H1 (cell line): ENCODE data around the gene CDK5RAP3. TPM values are rescaled to one million over a fixed set of nuclear protein-coding genes. Genes with fewer than 3 reads are reported as not detected.

Source experiments
- CTCF ChIA-PET: fragments of 300-600 bp; sonication (Branson Sonifier 250); formaldehyde crosslinking; loops from one replicate; lab custom pipeline; 2021; ENCODE audit not compliant: partially characterized antibody; lab: Charles Lee
- POLR2A ChIA-PET: fragments of 300-600 bp; sonication (Branson Sonifier 250); formaldehyde crosslinking; loops from one replicate; lab custom pipeline; 2021; ENCODE audit warnings: inconsistent platforms; ENCODE audit not compliant: partially characterized antibody; lab: Charles Lee
- DNase-seq, 2 experiments: peaks; one replicate each; pipeline versions ENCODE4 v3.0.0 to v3.0.0-alpha.2; 2010 to 2022; ENCODE audit warnings: low spot score in 2 of 2, low read depth in 1 of 2, mixed read lengths in 1 of 2
- FAIRE-seq: peaks from 2 replicates; lab custom pipeline; 2011; peaks lifted over from hg19 to GRCh38; lab: Jason Lieb, UNC
- H2AFZ ChIP-seq: 2 replicates; pipeline ENCODE4 v1.8.1; 2012; ENCODE audit warnings: low read length, inconsistent platforms
- H2AK5ac ChIP-seq: 2 replicates; pipeline ENCODE4 v1.6.1; 2013; ENCODE audit warnings: low read depth, low read length
- H2BK120ac ChIP-seq: replicated peaks from 2 replicates; pipeline ENCODE3; 2013; ENCODE audit warnings: low read depth, low read length, inconsistent platforms
- H2BK12ac ChIP-seq: 2 replicates; pipeline ENCODE4 v1.6.1; 2013; ENCODE audit warnings: low read depth, low read length
- H2BK15ac ChIP-seq: 2 replicates; pipeline ENCODE4 v1.6.1; 2013; ENCODE audit warnings: low read length
- H2BK20ac ChIP-seq: 2 replicates; pipeline ENCODE4 v1.6.1; 2013; ENCODE audit warnings: low read length
- H2BK5ac ChIP-seq: 2 replicates; pipeline ENCODE4 v1.6.1; 2013; ENCODE audit warnings: low read depth, low read length
- H3K14ac ChIP-seq: 2 replicates; pipeline ENCODE4 v1.6.1; 2013; ENCODE audit warnings: inconsistent platforms; ENCODE audit not compliant: insufficient read length
- H3K18ac ChIP-seq: 2 replicates; pipeline ENCODE4 v1.6.1; 2013; ENCODE audit warnings: low read length; ENCODE audit errors: extremely low read depth
- H3K23ac ChIP-seq: 2 replicates; pipeline ENCODE4 v1.6.1; 2013; ENCODE audit warnings: inconsistent platforms; ENCODE audit not compliant: insufficient read length
- H3K23me2 ChIP-seq: 2 replicates; pipeline ENCODE4 v1.6.1; 2013; ENCODE audit warnings: low read depth, low read length
- H3K27ac ChIP-seq: 2 replicates; pipeline ENCODE4 v1.6.1; 2011; ENCODE audit warnings: low read depth, low read length, inconsistent platforms
- H3K27me3 ChIP-seq, 4 experiments: replicated peaks in 1 of 4; 1 replicate in 1 of 4; 2 replicates in 3 of 4; pipeline versions ENCODE4 v1.6.1 to v1.8.1; 2011 to 2013; ENCODE audit warnings: low read length in 3 of 4, mild to moderate bottlenecking in 3 of 4, inconsistent platforms in 2 of 4, mixed read lengths in 2 of 4, moderate library complexity in 1 of 4; ENCODE audit not compliant: control insufficient read depth in 3 of 4, insufficient read depth in 3 of 4; ENCODE audit errors: extremely low read depth in 1 of 4
- H3K36me3 ChIP-seq, 4 experiments: 2 replicates each; pipeline versions ENCODE4 v1.6.1 to v1.8.1; 2011 to 2013; ENCODE audit warnings: mild to moderate bottlenecking in 4 of 4, low read length in 3 of 4, moderate library complexity in 2 of 4, control low read depth in 1 of 4, inconsistent platforms in 1 of 4; ENCODE audit not compliant: insufficient read depth in 4 of 4, control insufficient read depth in 2 of 4
- H3K4ac ChIP-seq: replicated peaks from 2 replicates; pipeline ENCODE3; 2013; ENCODE audit warnings: low read length, low read depth, mixed read lengths, inconsistent platforms; ENCODE audit not compliant: insufficient read length
- H3K4me1 ChIP-seq, 4 experiments: replicated peaks in 1 of 4; 1 replicate in 1 of 4; 2 replicates in 3 of 4; pipeline versions ENCODE4 v1.6.1 to v1.8.1; 2011 to 2013; ENCODE audit warnings: low read length in 3 of 4, inconsistent platforms in 2 of 4, mixed read lengths in 1 of 4; ENCODE audit not compliant: insufficient read depth in 4 of 4, control insufficient read depth in 3 of 4
- H3K4me2 ChIP-seq, 2 experiments: 2 replicates each; pipeline versions ENCODE4 v1.6.1 to v1.8.1; 2011 to 2013; ENCODE audit warnings: low read depth in 2 of 2, low read length in 2 of 2, control low read depth in 1 of 2, inconsistent platforms in 1 of 2, mild to moderate bottlenecking in 1 of 2; ENCODE audit not compliant: insufficient read depth in 1 of 2
- H3K4me3 ChIP-seq, 4 experiments: fragments of 200-600, 300-600 bp in 1 of 4; sonication (generic), shearing (Covaris generic), sonication (Bioruptor Twin) in 1 of 4; 2 replicates each; pipeline versions ENCODE4 v1.5.1 to v1.8.1; 2011 to 2016; ENCODE audit warnings: low read length in 4 of 4, low read depth in 3 of 4, control low read depth in 2 of 4, inconsistent platforms in 2 of 4, mild to moderate bottlenecking in 2 of 4, mixed read lengths in 1 of 4, moderate library complexity in 1 of 4; ENCODE audit not compliant: insufficient read depth in 2 of 4; ENCODE audit errors: extremely low read depth in 1 of 4
- H3K56ac ChIP-seq: replicated peaks from 2 replicates; pipeline ENCODE3; 2013; ENCODE audit warnings: low read depth, mild to moderate bottlenecking, mixed read lengths, low read length, inconsistent platforms; ENCODE audit not compliant: insufficient read length
- H3K79me1 ChIP-seq: 2 replicates; pipeline ENCODE4 v1.6.1; 2013; ENCODE audit warnings: low read depth, low read length, control low read depth
- H3K79me2 ChIP-seq, 2 experiments: 2 replicates each; pipeline versions ENCODE4 v1.6.1 to v1.8.1; 2012 to 2013; ENCODE audit warnings: low read length in 2 of 2, mild to moderate bottlenecking in 2 of 2, inconsistent platforms in 1 of 2; ENCODE audit not compliant: insufficient read depth in 2 of 2, control insufficient read depth in 1 of 2
- H3K9ac ChIP-seq, 4 experiments: replicated peaks in 1 of 4; 1 replicate in 1 of 4; 2 replicates in 3 of 4; pipeline versions ENCODE4 v1.6.1 to v1.8.1; 2011 to 2013; ENCODE audit warnings: low read depth in 3 of 4, low read length in 3 of 4, control low read depth in 2 of 4, mild to moderate bottlenecking in 2 of 4, moderate library complexity in 2 of 4, inconsistent platforms in 1 of 4; ENCODE audit errors: extremely low read depth in 1 of 4
- H3K9me3 ChIP-seq, 2 experiments: 2 replicates each; pipeline versions ENCODE4 v1.6.1 to v1.8.1; 2012 to 2013; ENCODE audit warnings: mild to moderate bottlenecking in 2 of 2, moderate library complexity in 2 of 2, control low read depth in 1 of 2, inconsistent platforms in 1 of 2, low read depth in 1 of 2, low read length in 1 of 2, mixed read lengths in 1 of 2; ENCODE audit not compliant: insufficient read depth in 2 of 2
- H4K20me1 ChIP-seq, 2 experiments: replicated peaks in 1 of 2; 2 replicates each; pipeline versions ENCODE3 to v1.8.1; 2011 to 2013; ENCODE audit warnings: inconsistent platforms in 2 of 2, low read length in 2 of 2, mild to moderate bottlenecking in 1 of 2; ENCODE audit not compliant: insufficient read depth in 2 of 2, control insufficient read depth in 1 of 2
- H4K5ac ChIP-seq: 2 replicates; pipeline ENCODE4 v1.6.1; 2013; ENCODE audit warnings: low read length, low read depth, mixed read lengths, inconsistent platforms; ENCODE audit not compliant: insufficient read length
- H4K8ac ChIP-seq: 2 replicates; pipeline ENCODE4 v1.8.0; 2013; ENCODE audit warnings: mild to moderate bottlenecking, moderate library complexity, low read length, inconsistent platforms; ENCODE audit not compliant: insufficient read depth; ENCODE audit errors: extremely low read depth
- H4K91ac ChIP-seq: replicated peaks from 2 replicates; pipeline ENCODE3; 2013; ENCODE audit warnings: low read length, mixed read lengths, inconsistent platforms; ENCODE audit not compliant: insufficient read length
- BCL11A ChIP-seq, 2 experiments: IDR thresholded peaks; one replicate each; pipeline ENCODE4 v1.6.1; 2011; ENCODE audit warnings: low read depth in 2 of 2, low read length in 2 of 2, mild to moderate bottlenecking in 2 of 2
- EP300 ChIP-seq, 2 experiments: IDR thresholded peaks; 1 replicate in 1 of 2; 2 replicates in 1 of 2; pipeline ENCODE4 v1.6.1; 2011 to 2012; ENCODE audit warnings: low read depth in 2 of 2, low read length in 2 of 2, mild to moderate bottlenecking in 2 of 2, borderline replicate concordance in 1 of 2, inconsistent platforms in 1 of 2, moderate library complexity in 1 of 2
- GTF2F1 ChIP-seq: IDR thresholded peaks from 2 replicates; pipeline ENCODE4 v1.6.1; 2012; ENCODE audit warnings: low read depth, low read length, improper control_type of control experiment, borderline replicate concordance
- KDM1A ChIP-seq: fragments of 200-600, 300-600 bp; sonication (generic); IDR thresholded peaks from 2 replicates; pipeline ENCODE4 v1.7.1; 2016; ENCODE audit warnings: mild to moderate bottlenecking, low read length, borderline replicate concordance
- MAFK ChIP-seq: IDR thresholded peaks from 2 replicates; pipeline ENCODE4 v1.6.1; 2012; ENCODE audit warnings: low read depth, mild to moderate bottlenecking, improper control_type of control experiment, low read length
- NRF1 ChIP-seq: IDR thresholded peaks from 2 replicates; pipeline ENCODE4 v1.6.1; 2011; ENCODE audit warnings: mild to moderate bottlenecking, low read depth, low read length, improper control_type of control experiment
- POLR2AphosphoS5 ChIP-seq: IDR thresholded peaks from 2 replicates; pipeline ENCODE4 v1.6.1; 2011; ENCODE audit warnings: low read depth, low read length
- POU5F1 ChIP-seq: IDR thresholded peaks from 2 replicates; pipeline ENCODE4 v1.6.1; 2011; ENCODE audit warnings: low read depth, mild to moderate bottlenecking, low read length, moderate library complexity
- SIX5 ChIP-seq: IDR thresholded peaks from 2 replicates; pipeline ENCODE4 v1.6.1; 2011; ENCODE audit warnings: mild to moderate bottlenecking, low read depth, low read length
- SP4 ChIP-seq: IDR thresholded peaks from 2 replicates; pipeline ENCODE4 v1.6.1; 2012; ENCODE audit warnings: low read length, inconsistent platforms
- WGBS, 2 experiments: shearing (Covaris generic) in 1 of 2; methylation state at CpG; one replicate each; pipeline versions ENCODE4 v1.1.6 to v1.1.7; 2013 to 2015; ENCODE audit warnings: low lambda C conversion rate in 2 of 2, mixed read lengths in 2 of 2, inconsistent platforms in 1 of 2, low coverage in 1 of 2, missing lambda C conversion rate in 1 of 2; ENCODE audit not compliant: insufficient replicate concordance in 2 of 2, insufficient coverage in 1 of 2, insufficient read length in 1 of 2; ENCODE audit errors: extremely low coverage in 1 of 2, missing lambda C conversion rate in 1 of 2; 5-methylcytosine and 5-hydroxymethylcytosine counted together
- polyA plus RNA-seq, 7 experiments: library from polyadenylated mRNA; depleted of rRNA in 3 of 7; stranded (reverse) in 5 of 7; unstranded in 2 of 7; fragments of >200 nt in 5 of 7; fragments of 200-250 nt in 2 of 7; gene quantifications; 1 replicate in 5 of 7; 2 replicates in 1 of 7; 4 replicates in 1 of 7; pipeline versions ENCODE4 v1.2.1 to v1.2.3, GENCODE V29; 2011 to 2013; ENCODE audit warnings: missing spikeins in 2 of 7, mixed read lengths in 2 of 7
- total RNA-seq: library from RNA; stranded (reverse); fragmentation: NEBNext Ultra II Directional; extraction: Animal tissue kit (Norgen Biotek cat#: 25700); gene quantifications from 2 replicates; pipeline ENCODE4 v1.2.1, GENCODE V29; 2021
- TF ChIP-seq, protein P1 (sequence below): IDR thresholded peaks from 2 replicates; pipeline ENCODE4 v1.6.1; 2011; ENCODE audit warnings: low read depth, mild to moderate bottlenecking, low read length; ENCODE audit not compliant: insufficient read depth

Gene CDK5RAP3
- total and polyA plus RNA-seq, 2 of the 8 experiments (the other 6 are each of a cell fraction or from before 2014, with no cell fraction given) = 88.2 to 93.2 TPM

DNA sequence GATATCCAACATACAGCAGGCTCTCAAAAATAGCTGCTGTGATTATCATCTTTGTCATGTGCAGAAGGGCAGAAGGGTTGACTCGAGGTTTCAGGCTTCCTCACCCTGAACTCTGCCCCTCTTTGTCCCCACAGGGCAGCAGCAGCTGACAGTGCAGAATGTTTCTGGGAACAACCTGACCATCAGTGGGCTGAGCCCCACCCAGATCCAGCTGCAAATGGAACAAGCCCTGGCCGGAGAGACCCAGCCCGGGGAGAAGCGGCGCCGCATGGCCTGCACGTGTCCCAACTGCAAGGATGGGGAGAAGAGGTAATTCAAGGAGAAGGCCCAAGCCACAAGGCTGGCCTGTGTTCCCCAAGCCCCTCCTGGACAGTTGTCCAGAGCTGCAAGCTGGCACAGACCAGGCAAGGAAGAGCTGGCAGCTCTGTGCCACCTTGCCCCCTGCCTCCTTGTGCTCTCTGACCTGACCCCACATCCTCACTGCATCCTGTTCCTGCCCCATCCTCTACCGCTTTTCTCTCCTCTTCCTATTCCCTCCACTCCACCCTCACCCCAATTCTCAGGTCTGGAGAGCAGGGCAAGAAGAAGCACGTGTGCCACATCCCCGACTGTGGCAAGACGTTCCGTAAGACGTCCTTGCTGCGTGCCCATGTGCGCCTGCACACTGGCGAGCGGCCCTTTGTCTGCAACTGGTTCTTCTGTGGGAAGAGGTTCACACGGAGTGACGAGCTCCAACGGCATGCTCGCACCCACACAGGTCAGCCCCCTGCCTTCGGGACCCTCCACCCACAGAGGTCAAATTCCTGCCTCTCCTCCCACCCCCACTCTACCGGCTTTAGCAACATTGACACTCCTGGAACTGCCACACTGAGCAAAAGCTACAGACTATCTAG is 45.9 kb upstream of the CDK5RAP3 start:
- H3K79me2 ChIP-seq = no peaks in the 10 kb centered on the region
- 93% methylated on average over 23 of the region's 23 CpGs; no CpG with 5 or more reads in 1 of the 2 experiments for WGBS, 2 experiments
- TF ChIP-seq BCL11A (IDR thresholded peaks at IDR 0.05; ENCODE audit: low read depth in 2 of 2, low read length in 2 of 2) = no peak
- TF ChIP-seq NRF1 = no peak
- no peak for TF ChIP-seq MAFK
- no peak for TF ChIP-seq POLR2AphosphoS5
- no peak for TF ChIP-seq EP300 (IDR thresholded peaks at IDR 0.05; ENCODE audit: borderline replicate concordance in 1 of 2, low read depth in 2 of 2, low read length in 2 of 2)
- TF ChIP-seq GTF2F1 = no peak
- TF ChIP-seq KDM1A = no peak
- TF ChIP-seq, protein P1, sequence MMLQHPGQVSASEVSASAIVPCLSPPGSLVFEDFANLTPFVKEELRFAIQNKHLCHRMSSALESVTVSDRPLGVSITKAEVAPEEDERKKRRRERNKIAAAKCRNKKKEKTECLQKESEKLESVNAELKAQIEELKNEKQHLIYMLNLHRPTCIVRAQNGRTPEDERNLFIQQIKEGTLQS = no peak
- no peak for TF ChIP-seq SP4
- no peak for TF ChIP-seq SIX5
- TF ChIP-seq POU5F1 = no peak

More for the DNA sequence above, 45.9 kb upstream of the CDK5RAP3 start:
- H3K4me3 ChIP-seq = no peak overlapping the region
- no peak overlapping the region for H3K4me2 ChIP-seq
- no peak overlapping the region for H3K23ac ChIP-seq
- no peak overlapping the region for H3K9ac ChIP-seq
- H3K18ac ChIP-seq = no peak overlapping the region
- H2BK5ac ChIP-seq = no peak overlapping the region
- H2BK12ac ChIP-seq = no peak overlapping the region
- POLR2A ChIA-PET = interaction anchor here (1.1 to 1.6 kb wide), 4 partner anchors 11 to 30 kb away, joined by 3 to 5 read pairs (median 4); partner anchors contain the start of gene SP2
- no peak overlapping the region for H2BK20ac ChIP-seq
- CTCF ChIA-PET = interaction anchor here (0.6 to 13.8 kb wide), 10 partner anchors 9 to 419 kb away, joined by 3 to 154 read pairs (median 4); partner anchors contain the start of genes PNPO and SCRN2
- H4K5ac ChIP-seq = no peak overlapping the region
- no peaks in the 10 kb centered on the region for H3K23me2 ChIP-seq
- no peaks in the 10 kb centered on the region for H3K79me1 ChIP-seq
- no peak overlapping the region for H3K14ac ChIP-seq
- no peak overlapping the region for H4K8ac ChIP-seq
- H3K4me1 ChIP-seq = no peaks in the 10 kb centered on the region
- no peak overlapping the region for H2AK5ac ChIP-seq
- no peak overlapping the region for H4K91ac ChIP-seq
- DNase-seq (no peak), FAIRE-seq (no peak)
- no peak overlapping the region for H2BK120ac ChIP-seq
- H3K9me3 ChIP-seq = no peaks in the 10 kb centered on the region
- no peak overlapping the region for H3K4ac ChIP-seq
- H3K56ac ChIP-seq = no peak overlapping the region
- H3K27me3 ChIP-seq = no peaks in the 10 kb centered on the region
- H3K27ac ChIP-seq = no peak overlapping the region
- H2AFZ ChIP-seq = no peak overlapping the region
- H3K36me3 ChIP-seq = peaks cover 3 to 22% (median 8%) of the 10 kb centered on the region in 4 experiments; a peak in 6 of 8 replicates
- H4K20me1 ChIP-seq = peaks cover 0 to 4% of the 10 kb centered on the region in 2 experiments
- H2BK15ac ChIP-seq = no peak overlapping the region
